ENCODE measurements around the gene WDR76. TPM values are rescaled to one million over a fixed set of nuclear protein-coding genes. Genes with fewer than 3 reads are reported as not detected.

WDR76 gene
- total RNA-seq, 1 donor: 7.6 TPM

GRCh38 chr15:43868406-43868805, 41.6 kb downstream of the WDR76 start:
- H3K36me3 ChIP-seq (ENCODE audit: insufficient read depth, low read length): peaks cover 6% of the 10 kb centered on the region
- no peak for DNase-seq (ENCODE audit: insufficient read length, low spot score, missing footprints)

GRCh38 chr15:43871835-43872234, 45.0 kb downstream of the WDR76 start:
- Histone ChIP-seq H3K4me2 (ENCODE audit: insufficient read depth, low read length) (no peak overlapping the region), H3K4me1 (ENCODE audit: insufficient read depth, low read length) (no peaks in the 10 kb centered on the region), H2AFZ (ENCODE audit: low read length) (no peak overlapping the region), H3K79me2 (ENCODE audit: insufficient read depth, low read length) (no peaks in the 10 kb centered on the region), H3K4me3 (ENCODE audit: insufficient read depth, low read length) (no peak overlapping the region), H3K36me3 (ENCODE audit: insufficient read depth, low read length) (peaks cover 9% of the 10 kb centered on the region), H3K27ac (ENCODE audit: low read depth, low read length) (no peak overlapping the region), H3K9me3 (ENCODE audit: low read depth, low read length) (no peaks in the 10 kb centered on the region), H3K27me3 (ENCODE audit: insufficient read depth, low read length) (no peaks in the 10 kb centered on the region), H4K20me1 (ENCODE audit: insufficient read depth, low read length) (no peaks in the 10 kb centered on the region)
- TF ChIP-seq CTCF (IDR thresholded peaks at IDR 0.05; ENCODE audit: extremely low read depth, low read depth, low read length): no peak
- DNase-seq (ENCODE audit: insufficient read length, low spot score, missing footprints): no peak

More at GRCh38 chr15:43868406-43868805, 41.6 kb downstream of the WDR76 start:
- Histone ChIP-seq H3K4me3 (ENCODE audit: insufficient read depth, low read length) (no peak overlapping the region), H3K27me3 (ENCODE audit: insufficient read depth, low read length) (no peaks in the 10 kb centered on the region), H3K9me3 (ENCODE audit: low read depth, low read length) (no peaks in the 10 kb centered on the region), H3K4me1 (ENCODE audit: insufficient read depth, low read length) (no peaks in the 10 kb centered on the region), H2AFZ (ENCODE audit: low read length) (no peak overlapping the region), H3K79me2 (ENCODE audit: insufficient read depth, low read length) (no peaks in the 10 kb centered on the region), H3K4me2 (ENCODE audit: insufficient read depth, low read length) (no peak overlapping the region), H4K20me1 (ENCODE audit: insufficient read depth, low read length) (no peaks in the 10 kb centered on the region), H3K27ac (ENCODE audit: low read depth, low read length) (no peak overlapping the region)
- TF ChIP-seq CTCF (IDR thresholded peaks at IDR 0.05; ENCODE audit: extremely low read depth, low read depth, low read length): no peak

- no peak overlapping the region for H3K27ac ChIP-seq (ENCODE audit: low read depth, low read length)
- peaks cover 12% of the 10 kb centered on the region for H3K36me3 ChIP-seq (ENCODE audit: insufficient read depth, low read length)
- H3K4me3 ChIP-seq (ENCODE audit: insufficient read depth, low read length): no peak overlapping the region
- peak; percentile 78 for TF ChIP-seq CTCF (IDR thresholded peaks at IDR 0.05; ENCODE audit: extremely low read depth, low read depth, low read length)
- H3K4me1 ChIP-seq (ENCODE audit: insufficient read depth, low read length): no peaks in the 10 kb centered on the region
- H3K9me3 ChIP-seq (ENCODE audit: low read depth, low read length): no peaks in the 10 kb centered on the region
- DNase-seq (ENCODE audit: insufficient read length, low spot score, missing footprints): peak; percentile 88
- no peaks in the 10 kb centered on the region for H3K27me3 ChIP-seq (ENCODE audit: insufficient read depth, low read length)
- H3K4me2 ChIP-seq (ENCODE audit: insufficient read depth, low read length): no peak overlapping the region
- peak overlapping the region; percentile 20 for H2AFZ ChIP-seq (ENCODE audit: low read length)
- no peaks in the 10 kb centered on the region for H3K79me2 ChIP-seq (ENCODE audit: insufficient read depth, low read length)
- no peaks in the 10 kb centered on the region for H4K20me1 ChIP-seq (ENCODE audit: insufficient read depth, low read length)
Measured at GRCh38 chr15:43872416-43873020, 45.7 kb downstream of the WDR76 start.

GRCh38 chr15:43873651-43874050, 46.8 kb downstream of the WDR76 start:
- H4K20me1 ChIP-seq (ENCODE audit: insufficient read depth, low read length): no peaks in the 10 kb centered on the region
- no peak overlapping the region for H2AFZ ChIP-seq (ENCODE audit: low read length)
- H3K36me3 ChIP-seq (ENCODE audit: insufficient read depth, low read length): peaks cover 14% of the 10 kb centered on the region
- TF ChIP-seq CTCF (IDR thresholded peaks at IDR 0.05; ENCODE audit: extremely low read depth, low read depth, low read length): no peak
- H3K4me2 ChIP-seq (ENCODE audit: insufficient read depth, low read length): no peak overlapping the region
- H3K4me1 ChIP-seq (ENCODE audit: insufficient read depth, low read length): no peaks in the 10 kb centered on the region
- DNase-seq (ENCODE audit: insufficient read length, low spot score, missing footprints): no peak
- H3K79me2 ChIP-seq (ENCODE audit: insufficient read depth, low read length): no peaks in the 10 kb centered on the region
- H3K4me3 ChIP-seq (ENCODE audit: insufficient read depth, low read length): no peak overlapping the region
- H3K27me3 ChIP-seq (ENCODE audit: insufficient read depth, low read length): no peaks in the 10 kb centered on the region
- H3K9me3 ChIP-seq (ENCODE audit: low read depth, low read length): no peaks in the 10 kb centered on the region
- no peak overlapping the region for H3K27ac ChIP-seq (ENCODE audit: low read depth, low read length)

Data from osteoblast (primary cell).